ENCODE results near the gene INVS. TPM values are rescaled to one million over a fixed set of nuclear protein-coding genes. Genes with fewer than 3 reads are reported as not detected.
A peak's percentile ranks its signal among the peaks of the same experiment; 100 is the strongest.

Gene INVS
- total and polyA plus RNA-seq, 2 of the 13 experiments (the other 11 are each of a cell fraction or from before 2014, with no cell fraction given), result 11.3 to 16.3 TPM

- peak; percentile 88 for TF ChIP-seq SNAPC4 (CRISPR knock-in tag; IDR thresholded peaks at IDR 0.05)
- TF ChIP-seq HNF1A (IDR thresholded peaks at IDR 0.05; ENCODE audit: low read depth), result peak; percentile 46; the same call in 1 of the 2 replicates
- no peak for TF ChIP-seq HNF1A (CRISPR knock-in tag; IDR thresholded peaks at IDR 0.05; ENCODE audit: borderline replicate concordance)
- TF ChIP-seq FUBP1 (CRISPR knock-in tag; IDR thresholded peaks at IDR 0.05; ENCODE audit: borderline replicate concordance), result no peak
- TF ChIP-seq MYPOP (CRISPR knock-in tag; IDR thresholded peaks at IDR 0.05), result no peak
- TF ChIP-seq MAF1 (CRISPR knock-in tag; IDR thresholded peaks at IDR 0.05; ENCODE audit: borderline replicate concordance), result 0 out of 2 replicates have a peak, but pooled peaks have one; percentile 9
- no peak for TF ChIP-seq ZMYM2 (CRISPR knock-in tag; IDR thresholded peaks at IDR 0.05)
- TF ChIP-seq HNRNPUL1 (IDR thresholded peaks at IDR 0.05; ENCODE audit: low read depth, low read length), result no peak
- no peak for TF ChIP-seq SYNCRIP (IDR thresholded peaks at IDR 0.05; ENCODE audit: insufficient read depth, low read depth, low read length)
- no peak for TF ChIP-seq EZH2 (conservative IDR thresholded peaks at IDR 0.05; ENCODE audit: low read depth, low read length)
- TF ChIP-seq ZNF143 (CRISPR knock-in tag; IDR thresholded peaks at IDR 0.05), result peak; percentile 96
- TF ChIP-seq ZNF800 (CRISPR knock-in tag; IDR thresholded peaks at IDR 0.05), result no peak
- TF ChIP-seq ZNF138 (CRISPR knock-in tag; IDR thresholded peaks at IDR 0.05; ENCODE audit: low read depth), result no peak
Measured at GRCh38 chr9:100098887-100099721, at the start of gene INVS, which contains the start of gene ERP44 (continued).

Measured in HepG2 (cell line).